Endodermal cell (in vitro differentiated cells): Measurements from ENCODE around the gene LGR4. TPM values are rescaled to one million over a fixed set of nuclear protein-coding genes. Genes with fewer than 3 reads are reported as not detected.
A peak's percentile ranks its signal among the peaks of the same experiment; 100 is the strongest.

Experiments
- DNase-seq: peaks from one replicate; pipeline ENCODE4 v3.0.0-alpha.2; 2017
- H3K27ac ChIP-seq: 2 replicates; pipeline ENCODE4 v1.5.1; 2013; ENCODE audit warnings: mild to moderate bottlenecking, low read depth, low read length, moderate library complexity
- H3K27me3 ChIP-seq: 2 replicates; pipeline ENCODE4 v1.6.1; 2013; ENCODE audit warnings: mild to moderate bottlenecking, low read length, moderate library complexity; ENCODE audit not compliant: insufficient read depth, control insufficient read depth, poor library complexity, severe bottlenecking
- H3K36me3 ChIP-seq: 2 replicates; pipeline ENCODE4 v1.7.0; 2013; ENCODE audit warnings: mild to moderate bottlenecking, low read length, moderate library complexity; ENCODE audit not compliant: control insufficient read depth, insufficient read depth
- H3K4me1 ChIP-seq: one replicate; pipeline ENCODE4 v1.7.0; 2013; ENCODE audit warnings: low read length; ENCODE audit not compliant: control insufficient read depth, insufficient read depth
- H3K4me3 ChIP-seq: 2 replicates; pipeline ENCODE4 v1.5.1; 2013; ENCODE audit warnings: mild to moderate bottlenecking, low read length, moderate library complexity
- H3K9ac ChIP-seq: 2 replicates; pipeline ENCODE4 v1.6.1; 2013; ENCODE audit warnings: mild to moderate bottlenecking, low read length, moderate library complexity; ENCODE audit not compliant: poor library complexity, severe bottlenecking; ENCODE audit errors: extremely low read depth
- H3K9me3 ChIP-seq: 2 replicates; pipeline ENCODE4 v1.6.1; 2013; ENCODE audit warnings: mild to moderate bottlenecking, low read length, moderate library complexity; ENCODE audit not compliant: control insufficient read depth
- H3K27ac Mint-ChIP-seq: 2 replicates; pipeline ENCODE4 v1.8.0; 2020; ENCODE audit warnings: mixed read lengths
- H3K27me3 Mint-ChIP-seq: 2 replicates; pipeline ENCODE4 v1.8.0; 2021; ENCODE audit warnings: mild to moderate bottlenecking, mixed read lengths; ENCODE audit not compliant: insufficient read depth
- H3K36me3 Mint-ChIP-seq: 2 replicates; pipeline ENCODE4 v1.8.0; 2020; ENCODE audit warnings: low read depth, mixed read lengths
- H3K4me1 Mint-ChIP-seq: 2 replicates; pipeline ENCODE4 v1.8.0; 2020; ENCODE audit warnings: mixed read lengths
- H3K4me3 Mint-ChIP-seq: 2 replicates; pipeline ENCODE4 v1.8.0; 2020; ENCODE audit warnings: mild to moderate bottlenecking, moderate library complexity, mixed read lengths
- H3K9me3 Mint-ChIP-seq: 2 replicates; pipeline ENCODE4 v1.8.0; 2020; ENCODE audit warnings: mild to moderate bottlenecking, mixed read lengths
- CTCF ChIP-seq: fragments of 200-600 bp; sonication (generic); conservative IDR thresholded peaks from 2 replicates; pipeline ENCODE4 v1.5.0; 2021; ENCODE audit warnings: antibody characterized with exemption, mild to moderate bottlenecking
- WGBS, 2 experiments: methylation state at CpG; one replicate each; pipeline versions ENCODE4 v1.1.5 to v1.1.7; 2013; ENCODE audit warnings: missing lambda C conversion rate in 2 of 2, mixed read lengths in 1 of 2; ENCODE audit not compliant: insufficient coverage in 1 of 2, insufficient read length in 1 of 2; 5-methylcytosine and 5-hydroxymethylcytosine counted together
- microRNA-seq: library from miRNA; unstranded; fragments of <30 nt; microRNA quantifications from one replicate; pipeline ENCODE4 v1.2.0, GENCODE V29; 2020; ENCODE audit warnings: borderline microRNAs expressed
- total RNA-seq, 2 donors: library from RNA; stranded (reverse); fragmentation: NEBNext Ultra II Directional in 1 of 2; extraction: Animal tissue kit (Norgen Biotek cat#: 25700) in 1 of 2; gene quantifications; 2 replicates in 1 of 2; 3 replicates in 1 of 2; pipeline ENCODE4 v1.2.1, GENCODE V29; 2021

The LGR4 gene
- total RNA-seq, 2 donors from 2014 or later: 73.7 to 75.6 TPM

GRCh38 chr11:27319072-27319471 is 153.5 kb downstream of the LGR4 start:
- no peak for TF ChIP-seq CTCF
- no peak overlapping the region for H3K27ac Mint-ChIP-seq
- H3K4me1 Mint-ChIP-seq: no peaks in the 10 kb centered on the region
- H3K4me3 ChIP-seq: no peak overlapping the region
- peaks cover 9% of the 10 kb centered on the region for H3K36me3 Mint-ChIP-seq
- H3K4me3 Mint-ChIP-seq: no peak overlapping the region
- 70 to 73% methylated on average over 2 of the region's 2 CpGs for WGBS, 2 experiments
- H3K9me3 ChIP-seq: peaks cover 16% of the 10 kb centered on the region
- H3K9me3 Mint-ChIP-seq: peaks cover 28% of the 10 kb centered on the region
- no peak overlapping the region for H3K27ac ChIP-seq
- peaks cover 2% of the 10 kb centered on the region for H3K27me3 Mint-ChIP-seq
- no peak overlapping the region for H3K9ac ChIP-seq
- no peak for DNase-seq
- H3K4me1 ChIP-seq: no peaks in the 10 kb centered on the region
- no peaks in the 10 kb centered on the region for H3K36me3 ChIP-seq
- H3K27me3 ChIP-seq: no peaks in the 10 kb centered on the region

- H3K27me3 Mint-ChIP-seq: peaks cover 2% of the 10 kb centered on the region
- no peak overlapping the region for H3K27ac Mint-ChIP-seq
- Histone ChIP-seq H3K36me3 (no peaks in the 10 kb centered on the region), H3K4me3 (no peak overlapping the region), H3K4me1 (peaks cover 5% of the 10 kb centered on the region), H3K9ac (no peak overlapping the region), H3K27ac (no peak overlapping the region), H3K27me3 (no peaks in the 10 kb centered on the region), H3K9me3 (peaks cover 16% of the 10 kb centered on the region)
- peaks cover 19% of the 10 kb centered on the region for H3K9me3 Mint-ChIP-seq
- no peak for TF ChIP-seq CTCF
- H3K4me3 Mint-ChIP-seq: no peak overlapping the region
- WGBS, 2 experiments: 47 to 51% methylated on average over 2 of the region's 2 CpGs
- H3K4me1 Mint-ChIP-seq: peaks cover 7% of the 10 kb centered on the region
- DNase-seq: peak; percentile 63
- peaks cover 9% of the 10 kb centered on the region for H3K36me3 Mint-ChIP-seq
Observed at GRCh38 chr11:27317751-27318150, 154.8 kb downstream of the LGR4 start.

Small RNA genes lying within 50 kb of the gene (microRNA-seq; reads per million reads assigned to microRNA genes)
- not detected for gene MIR8087

Other genes with a start within 250 kb of the LGR4 start
- 10 to 100 TPM; 26.2 to 38.1 TPM for gene CCDC34, start 109.6 kb downstream of the LGR4 start, total RNA-seq
- 10 to 100 TPM; 28.3 to 39.6 TPM for gene LIN7C, start 34.0 kb upstream of the LGR4 start, total RNA-seq
- under 1 TPM in 1 of 2 donors, not detected in 1; 0.33 TPM for gene BDNF, start 227.7 kb upstream of the LGR4 start, total RNA-seq